ENCODE data around the gene RHBDD3. TPM values are rescaled to one million over a fixed set of nuclear protein-coding genes. Genes with fewer than 3 reads are reported as not detected.

RHBDD3 gene
- total and polyA plus RNA-seq, 2 experiments from 2014 or later, result 55.0 to 115 TPM

DNA sequence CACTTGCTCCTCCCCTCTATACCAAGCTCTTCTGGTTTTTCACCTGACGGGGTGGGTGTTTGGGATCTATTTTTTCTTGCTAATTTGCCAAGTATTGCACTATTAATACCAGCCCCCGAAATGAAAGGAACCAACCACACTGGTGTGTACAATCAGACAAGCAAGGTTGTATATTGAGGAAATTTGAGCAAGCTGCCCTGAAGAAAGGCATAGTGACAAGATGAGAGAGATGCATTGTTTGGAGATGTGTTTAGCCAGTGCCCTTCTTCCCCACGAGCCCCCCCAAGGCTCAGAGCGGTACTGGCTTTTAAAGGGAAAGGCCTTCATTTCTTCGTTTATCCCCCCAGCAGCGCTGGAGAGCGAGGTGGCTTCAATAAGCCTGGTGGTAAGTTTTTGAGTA is 23.4 kb upstream of the RHBDD3 start (continued):
- TF ChIP-seq, protein P1, sequence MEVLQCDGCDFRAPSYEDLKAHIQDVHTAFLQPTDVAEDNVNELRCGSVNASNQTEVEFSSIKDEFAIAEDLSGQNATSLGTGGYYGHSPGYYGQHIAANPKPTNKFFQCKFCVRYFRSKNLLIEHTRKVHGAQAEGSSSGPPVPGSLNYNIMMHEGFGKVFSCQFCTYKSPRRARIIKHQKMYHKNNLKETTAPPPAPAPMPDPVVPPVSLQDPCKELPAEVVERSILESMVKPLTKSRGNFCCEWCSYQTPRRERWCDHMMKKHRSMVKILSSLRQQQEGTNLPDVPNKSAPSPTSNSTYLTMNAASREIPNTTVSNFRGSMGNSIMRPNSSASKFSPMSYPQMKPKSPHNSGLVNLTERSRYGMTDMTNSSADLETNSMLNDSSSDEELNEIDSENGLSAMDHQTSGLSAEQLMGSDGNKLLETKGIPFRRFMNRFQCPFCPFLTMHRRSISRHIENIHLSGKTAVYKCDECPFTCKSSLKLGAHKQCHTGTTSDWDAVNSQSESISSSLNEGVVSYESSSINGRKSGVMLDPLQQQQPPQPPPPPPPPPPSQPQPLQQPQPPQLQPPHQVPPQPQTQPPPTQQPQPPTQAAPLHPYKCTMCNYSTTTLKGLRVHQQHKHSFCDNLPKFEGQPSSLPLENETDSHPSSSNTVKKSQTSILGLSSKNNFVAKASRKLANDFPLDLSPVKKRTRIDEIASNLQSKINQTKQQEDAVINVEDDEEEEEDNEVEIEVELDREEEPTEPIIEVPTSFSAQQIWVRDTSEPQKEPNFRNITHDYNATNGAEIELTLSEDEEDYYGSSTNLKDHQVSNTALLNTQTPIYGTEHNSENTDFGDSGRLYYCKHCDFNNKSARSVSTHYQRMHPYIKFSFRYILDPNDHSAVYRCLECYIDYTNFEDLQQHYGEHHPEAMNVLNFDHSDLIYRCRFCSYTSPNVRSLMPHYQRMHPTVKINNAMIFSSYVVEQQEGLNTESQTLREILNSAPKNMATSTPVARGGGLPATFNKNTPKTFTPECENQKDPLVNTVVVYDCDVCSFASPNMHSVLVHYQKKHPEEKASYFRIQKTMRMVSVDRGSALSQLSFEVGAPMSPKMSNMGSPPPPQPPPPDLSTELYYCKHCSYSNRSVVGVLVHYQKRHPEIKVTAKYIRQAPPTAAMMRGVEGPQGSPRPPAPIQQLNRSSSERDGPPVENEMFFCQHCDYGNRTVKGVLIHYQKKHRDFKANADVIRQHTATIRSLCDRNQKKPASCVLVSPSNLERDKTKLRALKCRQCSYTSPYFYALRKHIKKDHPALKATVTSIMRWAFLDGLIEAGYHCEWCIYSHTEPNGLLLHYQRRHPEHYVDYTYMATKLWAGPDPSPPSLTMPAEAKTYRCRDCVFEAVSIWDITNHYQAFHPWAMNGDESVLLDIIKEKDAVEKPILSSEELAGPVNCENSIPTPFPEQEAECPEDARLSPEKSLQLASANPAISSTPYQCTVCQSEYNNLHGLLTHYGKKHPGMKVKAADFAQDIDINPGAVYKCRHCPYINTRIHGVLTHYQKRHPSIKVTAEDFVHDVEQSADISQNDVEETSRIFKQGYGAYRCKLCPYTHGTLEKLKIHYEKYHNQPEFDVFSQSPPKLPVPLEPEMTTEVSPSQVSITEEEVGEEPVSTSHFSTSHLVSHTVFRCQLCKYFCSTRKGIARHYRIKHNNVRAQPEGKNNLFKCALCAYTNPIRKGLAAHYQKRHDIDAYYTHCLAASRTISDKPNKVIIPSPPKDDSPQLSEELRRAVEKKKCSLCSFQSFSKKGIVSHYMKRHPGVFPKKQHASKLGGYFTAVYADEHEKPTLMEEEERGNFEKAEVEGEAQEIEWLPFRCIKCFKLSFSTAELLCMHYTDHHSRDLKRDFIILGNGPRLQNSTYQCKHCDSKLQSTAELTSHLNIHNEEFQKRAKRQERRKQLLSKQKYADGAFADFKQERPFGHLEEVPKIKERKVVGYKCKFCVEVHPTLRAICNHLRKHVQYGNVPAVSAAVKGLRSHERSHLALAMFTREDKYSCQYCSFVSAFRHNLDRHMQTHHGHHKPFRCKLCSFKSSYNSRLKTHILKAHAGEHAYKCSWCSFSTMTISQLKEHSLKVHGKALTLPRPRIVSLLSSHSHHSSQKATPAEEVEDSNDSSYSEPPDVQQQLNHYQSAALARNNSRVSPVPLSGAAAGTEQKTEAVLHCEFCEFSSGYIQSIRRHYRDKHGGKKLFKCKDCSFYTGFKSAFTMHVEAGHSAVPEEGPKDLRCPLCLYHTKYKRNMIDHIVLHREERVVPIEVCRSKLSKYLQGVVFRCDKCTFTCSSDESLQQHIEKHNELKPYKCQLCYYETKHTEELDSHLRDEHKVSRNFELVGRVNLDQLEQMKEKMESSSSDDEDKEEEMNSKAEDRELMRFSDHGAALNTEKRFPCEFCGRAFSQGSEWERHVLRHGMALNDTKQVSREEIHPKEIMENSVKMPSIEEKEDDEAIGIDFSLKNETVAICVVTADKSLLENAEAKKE (CRISPR knock-in tag; IDR thresholded peaks at IDR 0.05), result no peak
- TF ChIP-seq STAT1 (IDR thresholded peaks at IDR 0.05; ENCODE audit: unreplicated experiment) (no peak), EZH2phosphoT487 (IDR thresholded peaks at IDR 0.05; ENCODE audit: unreplicated experiment) (no peak), EZH2 (IDR thresholded peaks at IDR 0.05; ENCODE audit: low read depth, unreplicated experiment) (no peak), JUNB (IDR thresholded peaks at IDR 0.05; ENCODE audit: unreplicated experiment) (no peak)
- TF ChIP-seq, protein P2, sequence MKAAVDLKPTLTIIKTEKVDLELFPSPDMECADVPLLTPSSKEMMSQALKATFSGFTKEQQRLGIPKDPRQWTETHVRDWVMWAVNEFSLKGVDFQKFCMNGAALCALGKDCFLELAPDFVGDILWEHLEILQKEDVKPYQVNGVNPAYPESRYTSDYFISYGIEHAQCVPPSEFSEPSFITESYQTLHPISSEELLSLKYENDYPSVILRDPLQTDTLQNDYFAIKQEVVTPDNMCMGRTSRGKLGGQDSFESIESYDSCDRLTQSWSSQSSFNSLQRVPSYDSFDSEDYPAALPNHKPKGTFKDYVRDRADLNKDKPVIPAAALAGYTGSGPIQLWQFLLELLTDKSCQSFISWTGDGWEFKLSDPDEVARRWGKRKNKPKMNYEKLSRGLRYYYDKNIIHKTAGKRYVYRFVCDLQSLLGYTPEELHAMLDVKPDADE (IDR thresholded peaks at IDR 0.05), result no peak

DNA sequence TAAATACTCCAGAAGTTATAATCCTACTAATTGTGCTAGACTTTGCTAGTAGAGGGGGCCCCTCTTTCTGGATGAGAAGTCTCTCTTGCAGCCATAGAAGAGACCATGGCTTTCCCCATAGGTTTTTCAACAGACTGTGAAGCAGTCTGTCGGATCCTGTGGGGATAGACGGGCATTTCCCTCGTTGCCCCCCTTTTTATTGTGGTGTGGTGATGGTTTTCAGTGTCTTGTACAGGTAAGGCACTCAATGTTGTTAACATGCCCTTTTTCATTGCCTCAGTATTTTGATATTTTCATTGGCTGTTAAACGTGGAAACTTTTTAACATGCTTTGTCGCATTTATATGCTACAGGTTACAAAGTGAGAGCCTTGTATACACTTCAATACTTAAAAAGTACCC is 22.3 kb upstream of the RHBDD3 start:
- H3K4me3 ChIP-seq, result no peak overlapping the region
- peaks cover 97% of the 10 kb centered on the region for H3K36me3 Mint-ChIP-seq (ENCODE audit: low read depth)
- TF ChIP-seq JUNB (IDR thresholded peaks at IDR 0.05; ENCODE audit: unreplicated experiment) (no peak), STAT1 (IDR thresholded peaks at IDR 0.05; ENCODE audit: unreplicated experiment) (no peak), POLR2AphosphoS5 (IDR thresholded peaks at IDR 0.05; ENCODE audit: low read depth) (no peak), EZH2phosphoT487 (IDR thresholded peaks at IDR 0.05; ENCODE audit: unreplicated experiment) (no peak), ZNF114 (CRISPR knock-in tag; IDR thresholded peaks at IDR 0.05) (no peak), CREB1 (CRISPR knock-in tag; IDR thresholded peaks at IDR 0.05; ENCODE audit: low read depth) (no peak)
- TF ChIP-seq, protein P3, sequence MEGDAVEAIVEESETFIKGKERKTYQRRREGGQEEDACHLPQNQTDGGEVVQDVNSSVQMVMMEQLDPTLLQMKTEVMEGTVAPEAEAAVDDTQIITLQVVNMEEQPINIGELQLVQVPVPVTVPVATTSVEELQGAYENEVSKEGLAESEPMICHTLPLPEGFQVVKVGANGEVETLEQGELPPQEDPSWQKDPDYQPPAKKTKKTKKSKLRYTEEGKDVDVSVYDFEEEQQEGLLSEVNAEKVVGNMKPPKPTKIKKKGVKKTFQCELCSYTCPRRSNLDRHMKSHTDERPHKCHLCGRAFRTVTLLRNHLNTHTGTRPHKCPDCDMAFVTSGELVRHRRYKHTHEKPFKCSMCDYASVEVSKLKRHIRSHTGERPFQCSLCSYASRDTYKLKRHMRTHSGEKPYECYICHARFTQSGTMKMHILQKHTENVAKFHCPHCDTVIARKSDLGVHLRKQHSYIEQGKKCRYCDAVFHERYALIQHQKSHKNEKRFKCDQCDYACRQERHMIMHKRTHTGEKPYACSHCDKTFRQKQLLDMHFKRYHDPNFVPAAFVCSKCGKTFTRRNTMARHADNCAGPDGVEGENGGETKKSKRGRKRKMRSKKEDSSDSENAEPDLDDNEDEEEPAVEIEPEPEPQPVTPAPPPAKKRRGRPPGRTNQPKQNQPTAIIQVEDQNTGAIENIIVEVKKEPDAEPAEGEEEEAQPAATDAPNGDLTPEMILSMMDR (conservative IDR thresholded peaks at IDR 0.05; ENCODE audit: low read depth in 2 of 2), result no peak
- TF ChIP-seq, protein P2 (IDR thresholded peaks at IDR 0.05), result no peak
- no peak overlapping the region for H3K4me3 Mint-ChIP-seq
- H3K36me3 ChIP-seq (ENCODE audit: insufficient read depth), result peaks cover 95% of the 10 kb centered on the region
- no peaks in the 10 kb centered on the region for H3K4me1 ChIP-seq (ENCODE audit: insufficient read depth)
- no peak overlapping the region for H3K27ac Mint-ChIP-seq
- no peak overlapping the region for H3K4me2 ChIP-seq
- H3F3A ChIP-seq (replicated peaks; ENCODE audit: low read depth), result peaks cover 28% of the 10 kb centered on the region
- peaks cover 3% of the 10 kb centered on the region; the same call in 2 of the 3 replicates for H3K4me1 Mint-ChIP-seq
- H4K20me1 ChIP-seq (replicated peaks; ENCODE audit: insufficient read depth), result peaks cover 67% of the 10 kb centered on the region
- H3K79me2 ChIP-seq (replicated peaks; ENCODE audit: insufficient read depth), result peaks cover 84% of the 10 kb centered on the region
- DNase-seq (ENCODE audit: low spot score) (no peak), ATAC-seq (no peak)
- H3K27ac ChIP-seq (ENCODE audit: low read depth), result no peak overlapping the region
- no peaks in the 10 kb centered on the region for H3K27me3 ChIP-seq (ENCODE audit: insufficient read depth)
- no peak overlapping the region for H2AFZ ChIP-seq
- H3K27me3 Mint-ChIP-seq (ENCODE audit: insufficient read depth, low read depth, poor library complexity), result peaks cover 7% of the 10 kb centered on the region
- H3K9me3 Mint-ChIP-seq, result no peaks in the 10 kb centered on the region
- no peaks in the 10 kb centered on the region for H3K9me2 ChIP-seq (ENCODE audit: insufficient read depth)
